Activated CD4-positive, CD25-positive, alpha-beta regulatory T cell treated with anti-CD3 and anti-CD28 coated beads, Interleukin-2, amount 50 U/mL, for 24 hours (primary cell): ENCODE results near the gene DNAJB5.
A peak's percentile ranks its signal among the peaks of the same experiment; 100 is the strongest.
"Not testable (repeated sequence)": the region's sequence is repeated elsewhere in the genome, so short reads cannot be mapped to it uniquely, and the experiment has no call there.

ENCODE experiments used
- ATAC-seq, 2 donors: fragments of 150-1000 bp; cut with Tn5 transposase; one replicate each; pipeline ENCODE4 v1.10.0; 2021; ENCODE audit warnings: mild to moderate bottlenecking in 1 of 2, moderate library complexity in 1 of 2

DNAJB5 gene

DNA sequence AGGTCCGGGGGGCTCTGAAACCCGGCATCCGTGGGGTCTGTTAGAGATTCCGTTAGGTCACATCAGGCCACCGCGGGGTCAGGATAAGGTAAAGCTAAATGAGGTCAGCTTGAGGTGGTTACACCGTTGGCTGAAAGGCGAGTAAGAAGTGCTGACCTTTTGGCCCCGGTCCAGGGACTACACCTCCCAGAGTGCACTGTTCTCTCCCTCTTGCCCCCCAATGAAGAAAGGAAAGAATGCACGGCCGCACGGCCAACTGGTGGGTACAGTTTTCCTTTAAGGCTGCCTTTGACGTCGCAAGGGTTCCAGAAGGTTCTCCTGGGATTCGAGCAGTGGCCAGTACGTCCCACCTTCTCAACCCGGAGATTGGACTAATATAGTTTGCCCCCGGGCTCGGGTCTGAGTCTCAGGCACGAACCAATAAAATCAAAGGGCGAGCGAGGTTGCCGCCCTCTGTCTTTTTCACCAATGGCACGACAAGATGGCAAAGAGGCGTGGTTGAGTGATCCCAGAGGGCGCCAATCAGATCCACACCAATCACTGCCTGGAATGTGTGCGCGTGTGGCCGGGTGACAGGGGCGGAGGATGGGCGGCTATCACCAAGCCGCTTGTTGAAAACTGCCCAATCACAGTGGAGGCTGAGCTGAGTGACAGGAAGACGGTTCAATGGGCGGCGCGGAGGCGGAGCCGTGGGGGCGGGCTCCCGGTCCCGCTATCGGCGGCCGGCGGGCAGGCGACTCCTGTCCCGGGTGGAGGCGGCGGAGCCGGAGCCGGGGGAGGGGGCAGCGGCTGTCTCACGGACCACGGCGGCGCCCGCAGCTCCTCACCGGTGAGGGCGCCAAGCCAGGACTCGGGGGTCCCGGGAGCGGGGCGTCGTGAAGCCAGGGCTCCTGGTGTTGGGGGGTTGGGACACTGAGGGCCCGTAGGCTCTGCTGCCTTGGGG, at the start of gene DNAJB5:
Gene DNAJB5, plus strand, starts transcription at position 743 of the 943 bp plus-strand sequence. CDS start 886 bp downstream, outside the sequence.
- peak; percentile 93 to 95 for ATAC-seq

DNA sequence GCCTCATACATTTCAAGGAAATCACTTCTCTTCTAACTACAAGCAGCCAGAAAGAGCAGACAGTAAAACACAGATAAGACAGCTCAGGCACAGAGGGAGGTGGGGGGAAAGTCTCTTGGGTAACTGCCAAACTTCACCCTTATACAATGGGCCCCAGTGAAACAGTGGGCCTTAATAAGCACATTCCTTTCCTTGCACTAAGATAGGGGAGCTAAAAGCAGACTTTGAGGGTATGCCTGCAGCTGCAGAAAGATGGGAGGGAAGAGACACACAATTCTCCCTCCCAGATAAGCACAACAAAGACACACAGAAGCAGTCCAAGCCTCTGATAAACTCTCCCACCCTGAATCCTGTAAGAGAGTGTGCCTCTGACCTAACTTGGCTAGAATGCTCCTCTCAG, 49.6 kb upstream of the DNAJB5 start:
- ATAC-seq, result not testable (repeated sequence)

DNA sequence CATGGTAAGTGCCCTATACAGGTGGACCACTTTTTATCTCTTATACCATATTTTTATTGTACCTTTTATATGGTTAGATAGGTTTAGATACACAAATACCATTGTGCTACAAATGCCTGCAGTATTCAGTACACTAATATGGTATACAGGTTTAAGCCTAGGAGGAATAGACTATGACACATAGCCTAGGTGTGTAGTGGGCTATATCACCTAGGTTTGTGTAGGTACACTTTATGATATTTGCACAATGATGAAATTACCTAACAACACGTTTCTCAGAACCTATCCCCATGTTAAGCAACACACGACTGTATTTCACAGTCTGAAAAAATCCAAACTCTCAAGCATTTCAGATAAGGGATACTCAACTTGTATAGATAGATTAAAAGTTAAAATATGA, 41.1 kb upstream of the DNAJB5 start:
- ATAC-seq, result no peak

DNA sequence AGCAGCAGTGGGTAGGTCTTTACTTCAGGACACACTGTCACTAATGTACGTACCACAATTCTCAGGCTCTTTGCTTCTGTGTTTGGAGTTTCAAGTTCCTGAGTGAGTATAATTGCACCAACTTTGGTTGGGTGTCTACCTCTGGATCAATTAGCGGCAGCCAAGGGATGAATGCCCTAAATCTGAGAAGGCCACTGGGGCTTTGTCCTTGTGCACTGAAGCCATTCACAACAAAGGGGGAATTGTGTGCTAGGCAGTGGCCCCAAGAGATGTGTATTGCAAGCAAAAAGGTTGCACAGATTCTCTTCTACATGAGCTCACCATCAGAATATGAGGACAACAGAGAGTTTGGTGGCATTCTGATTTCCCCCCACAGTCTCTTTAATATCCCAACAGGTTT, 35.3 kb upstream of the DNAJB5 start:
- no peak for ATAC-seq

DNA sequence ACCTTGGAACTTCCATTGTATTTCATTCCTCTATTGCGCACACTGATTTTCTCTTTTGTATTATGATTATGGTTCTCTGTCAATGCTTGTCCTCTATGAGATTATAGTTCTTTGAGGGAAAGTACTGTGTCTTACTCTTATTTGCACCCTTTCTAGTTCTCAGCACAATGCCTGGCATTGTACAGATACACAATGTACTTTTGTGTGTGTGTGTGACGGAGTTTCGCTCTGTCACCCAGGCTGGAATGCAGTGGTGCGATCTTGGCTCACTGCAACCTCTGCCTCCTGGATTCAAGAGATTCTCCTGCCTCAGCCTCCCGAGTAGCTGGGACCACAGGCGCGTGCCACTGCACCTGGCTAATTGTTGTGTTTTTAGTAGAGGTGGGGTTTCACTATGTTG, 33.5 kb upstream of the DNAJB5 start:
- not testable (repeated sequence) for ATAC-seq

DNA sequence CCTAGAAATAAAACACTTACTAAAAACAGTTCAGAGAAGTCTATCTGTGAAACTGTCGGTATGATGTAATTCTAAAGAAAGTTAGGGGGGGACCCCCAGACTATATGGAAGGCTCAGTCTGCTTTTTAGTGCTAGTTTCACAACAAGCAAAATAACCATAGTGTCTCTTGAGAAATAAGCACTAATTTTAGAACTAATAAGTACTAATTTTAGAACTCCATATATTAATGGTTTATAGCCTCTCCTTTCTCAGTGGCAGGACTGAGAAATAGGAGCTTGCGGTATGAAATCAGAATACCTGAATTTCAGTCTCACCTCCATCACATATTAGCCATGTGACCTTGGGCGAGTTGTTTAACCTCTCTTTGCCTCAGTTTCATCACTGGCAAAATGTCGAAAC, 32.9 kb upstream of the DNAJB5 start:
- peak in 1 of 2 donors; percentile 44 for ATAC-seq

DNA sequence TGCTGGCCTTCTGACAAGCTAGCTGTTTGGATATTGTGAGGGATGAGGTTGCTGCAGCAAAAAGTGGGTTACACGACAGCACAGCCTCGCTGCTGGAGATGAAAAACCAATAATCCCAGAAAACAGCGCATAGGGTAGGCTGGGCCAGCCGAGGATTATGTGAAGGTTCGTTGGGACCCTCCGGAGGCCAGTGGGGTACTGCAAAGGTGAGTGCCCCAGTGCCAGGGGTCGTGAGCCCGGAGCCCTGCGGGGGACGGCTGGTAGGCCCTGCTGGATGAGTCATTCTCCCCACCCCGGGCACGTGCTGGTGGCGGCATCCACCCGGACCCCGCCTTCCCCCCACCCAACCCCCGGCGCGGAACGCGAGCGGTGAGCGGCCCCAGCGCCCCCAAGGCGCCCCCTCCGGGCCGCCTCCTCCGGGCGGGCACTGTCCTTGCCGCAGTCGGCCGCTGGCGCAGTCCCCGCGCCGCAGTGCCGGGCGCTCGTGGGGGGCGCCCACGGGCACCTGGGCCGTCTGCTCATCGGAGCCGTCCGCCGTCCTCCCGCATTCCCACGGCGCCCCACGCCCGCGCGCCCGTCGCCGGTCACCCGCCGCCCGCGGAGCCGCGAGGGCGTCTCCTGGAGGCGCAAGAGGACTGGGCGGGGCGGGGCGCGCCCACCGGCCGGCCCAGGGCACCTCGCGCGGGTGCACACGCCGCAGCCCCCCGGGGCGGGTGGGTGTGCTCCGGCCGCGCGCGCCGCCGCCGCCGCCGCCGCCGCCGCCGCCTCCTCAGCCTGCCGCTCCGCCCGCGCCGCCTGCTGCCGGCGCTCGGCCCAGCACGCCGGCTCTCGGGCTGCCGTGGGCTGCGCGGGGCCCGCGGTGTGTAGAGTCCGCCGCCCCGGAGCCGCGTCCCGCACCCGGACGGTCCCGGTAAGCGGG, 31.8 kb upstream of the DNAJB5 start, which contains the start of gene PHF24:
Gene PHF24, plus strand, starts transcription at position 794 of the 919 bp plus-strand sequence. CDS start 13,014 bp downstream, outside the sequence.
- ATAC-seq, result peak; percentile 64 to 72

DNA sequence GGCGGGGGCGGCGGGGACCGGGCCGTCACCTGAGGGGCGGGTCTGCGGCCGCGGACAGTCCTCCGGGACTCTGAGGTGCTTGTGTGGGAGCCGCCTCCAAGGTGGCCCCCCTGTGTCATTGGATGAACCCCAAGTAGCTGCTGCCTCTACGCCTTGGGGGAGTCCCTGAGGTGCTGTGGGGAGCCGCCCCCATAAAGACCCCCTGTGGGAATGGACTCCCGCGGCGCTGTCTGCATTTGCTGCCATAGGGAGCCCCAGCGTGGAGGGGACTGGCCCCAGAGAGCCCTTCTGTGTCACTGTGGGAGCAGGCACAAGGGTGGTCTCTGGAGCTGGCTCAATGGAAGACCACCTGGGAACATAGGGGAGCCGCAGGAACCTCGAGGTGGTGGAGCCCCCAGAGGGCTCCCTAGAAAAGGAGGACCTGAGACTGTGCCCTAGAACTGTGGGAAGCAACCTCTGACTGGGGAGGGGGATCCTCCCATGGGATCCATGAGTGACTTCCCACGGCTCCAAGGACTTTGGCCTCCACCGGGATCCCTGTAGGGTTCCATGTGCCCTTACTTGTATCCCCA, 31.0 kb upstream of the DNAJB5 start:
- no peak for ATAC-seq

DNA sequence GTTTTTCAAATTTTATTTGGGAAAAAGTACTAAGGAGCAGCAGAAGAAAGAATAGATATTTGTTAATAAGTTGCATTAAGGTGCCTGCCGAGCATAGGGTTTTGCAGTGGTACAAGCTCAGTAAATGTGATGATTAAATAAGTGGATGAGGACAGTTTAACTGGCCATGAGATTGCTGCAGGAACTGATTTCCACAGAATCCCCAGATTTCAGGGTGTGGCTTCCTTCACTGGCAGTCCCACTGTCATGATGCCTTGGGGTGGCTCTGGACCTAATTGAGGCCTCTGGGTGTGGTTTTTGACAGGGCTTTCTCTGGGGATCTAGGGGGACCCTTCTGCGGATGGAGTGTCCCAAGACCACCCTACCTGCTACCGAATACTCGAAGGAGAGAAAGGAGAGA, 30.1 kb upstream of the DNAJB5 start:
- no peak for ATAC-seq

DNA sequence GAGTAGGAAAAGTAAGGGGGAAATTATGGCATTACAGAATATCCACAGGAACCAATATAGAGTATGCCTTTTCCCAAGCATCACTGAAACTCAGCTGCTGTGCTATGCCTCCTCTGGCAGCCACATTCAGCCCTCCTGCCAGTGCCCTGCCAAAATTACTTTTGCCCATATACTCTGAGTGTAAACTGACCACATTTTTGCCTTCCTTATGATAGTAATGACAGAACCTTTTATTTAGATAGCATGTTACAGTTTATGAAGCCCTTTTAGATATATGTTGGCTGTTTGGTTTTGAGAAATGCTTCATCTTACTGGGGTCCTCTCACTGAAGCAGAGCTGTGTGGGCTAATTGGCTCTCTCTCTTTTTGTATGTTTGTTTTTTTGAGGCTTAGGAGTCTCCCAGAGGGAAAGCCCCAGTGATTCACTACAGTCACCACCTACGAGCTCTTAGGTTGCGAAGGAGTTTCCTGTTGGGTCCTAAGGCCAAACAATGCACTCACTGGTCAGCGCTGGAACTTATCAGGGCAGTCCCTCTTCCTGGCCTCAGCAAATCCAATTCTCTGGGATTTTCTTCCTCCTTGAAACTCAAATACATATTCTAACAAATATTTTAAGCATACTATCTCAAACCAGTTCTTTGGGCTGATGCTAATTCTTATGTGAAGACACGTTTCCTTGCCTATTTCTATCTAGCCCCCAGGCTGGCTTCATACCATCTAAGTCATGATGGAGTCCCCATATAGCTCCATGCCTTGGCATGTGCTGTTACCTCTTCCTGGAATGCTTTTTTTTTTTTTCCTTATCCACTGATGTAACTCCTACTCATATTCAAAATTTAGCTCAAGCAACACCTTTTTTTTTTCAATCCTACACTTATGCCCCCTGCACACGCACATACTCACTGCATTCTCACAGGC, 27.7 kb upstream of the DNAJB5 start:
- peak; percentile 26 to 59 for ATAC-seq

DNA sequence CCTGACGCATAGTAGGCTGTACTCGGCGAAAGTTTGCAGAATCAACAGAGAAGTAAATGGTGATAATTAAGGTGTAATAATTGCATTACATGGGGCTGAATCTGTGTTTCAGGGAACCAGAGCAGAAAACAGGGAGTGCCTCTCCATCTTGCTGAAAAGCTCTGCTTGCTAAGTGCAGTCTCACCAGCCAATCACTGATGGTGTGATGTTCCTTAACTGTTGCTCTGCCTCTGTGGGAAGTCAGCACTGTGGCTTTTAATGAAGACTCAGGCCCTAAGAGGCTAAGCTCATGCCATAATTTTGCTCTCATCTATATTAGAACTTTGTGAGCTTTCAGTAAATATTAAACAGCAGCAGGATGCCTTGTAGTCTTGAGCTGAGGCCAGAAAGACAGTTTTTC, 27.0 kb upstream of the DNAJB5 start:
- no peak for ATAC-seq

DNA sequence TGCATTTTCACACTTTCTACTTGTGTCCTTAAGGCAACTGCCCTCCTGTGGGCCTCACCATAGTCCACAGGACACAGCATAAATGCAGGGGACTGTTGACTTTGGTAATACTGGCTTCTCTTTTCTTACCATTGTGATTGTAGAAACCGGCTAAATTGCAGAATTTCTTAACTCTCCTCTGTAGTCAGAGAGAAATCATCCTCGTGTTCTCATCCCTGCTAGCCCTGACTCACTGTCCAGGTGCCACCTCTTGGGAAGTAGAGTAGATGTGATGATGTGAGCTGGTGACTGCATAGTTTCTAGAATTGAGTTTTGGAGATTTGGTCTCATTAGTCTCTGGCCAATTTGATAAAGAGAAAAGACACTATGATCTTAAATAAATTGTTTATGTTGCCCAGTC, 26.0 kb upstream of the DNAJB5 start:
- no peak for ATAC-seq

DNA sequence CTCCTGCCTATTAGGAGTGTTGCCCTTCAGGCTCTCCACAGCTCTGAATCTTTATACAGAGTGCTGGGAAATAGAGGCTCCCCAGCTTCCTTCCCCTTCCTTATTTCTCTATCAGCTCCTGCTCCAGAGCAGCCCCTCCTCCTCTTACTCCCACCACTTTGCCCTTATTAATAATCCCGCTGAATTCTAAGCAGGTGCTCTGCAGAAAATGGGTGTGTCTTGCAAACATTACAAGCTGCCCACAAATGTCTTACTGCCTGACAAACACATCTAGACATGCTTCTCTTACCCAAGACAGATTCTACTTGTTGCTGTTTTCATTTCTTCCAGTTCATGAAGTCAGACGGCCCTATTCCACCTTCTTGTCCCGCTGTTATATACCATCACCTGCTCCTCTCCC, 25.1 kb upstream of the DNAJB5 start:
- ATAC-seq, result no peak

DNA sequence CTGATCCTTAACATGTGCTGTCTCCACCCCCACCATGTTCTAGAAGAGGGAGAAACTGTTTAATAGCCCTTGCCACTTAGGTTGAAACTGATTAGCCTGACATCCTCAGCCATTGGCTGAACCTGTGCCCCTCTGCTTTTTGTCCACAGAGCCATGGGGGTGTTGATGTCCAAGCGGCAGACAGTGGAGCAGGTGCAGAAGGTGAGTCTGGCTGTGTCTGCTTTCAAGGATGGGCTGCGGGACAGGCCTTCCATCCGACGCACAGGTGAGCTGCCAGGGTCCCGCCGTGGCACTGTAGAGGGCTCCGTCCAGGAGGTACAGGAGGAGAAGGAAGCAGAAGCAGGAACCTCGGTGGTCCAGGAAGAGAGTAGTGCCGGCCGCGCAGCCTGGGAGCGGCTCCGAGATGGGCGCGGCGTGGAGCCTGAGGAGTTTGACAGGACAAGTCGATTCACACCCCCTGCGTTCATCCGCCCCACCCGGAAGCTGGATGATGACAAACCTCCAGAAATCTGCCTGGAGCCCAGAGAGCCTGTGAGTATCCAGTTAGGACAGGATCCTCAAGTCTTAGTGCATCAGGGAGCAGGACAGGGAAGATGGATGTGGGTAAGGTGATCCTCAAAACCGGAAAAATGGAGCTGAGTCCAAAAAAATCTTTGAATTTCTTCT, 18.3 kb upstream of the DNAJB5 start:
- no peak for ATAC-seq

DNA sequence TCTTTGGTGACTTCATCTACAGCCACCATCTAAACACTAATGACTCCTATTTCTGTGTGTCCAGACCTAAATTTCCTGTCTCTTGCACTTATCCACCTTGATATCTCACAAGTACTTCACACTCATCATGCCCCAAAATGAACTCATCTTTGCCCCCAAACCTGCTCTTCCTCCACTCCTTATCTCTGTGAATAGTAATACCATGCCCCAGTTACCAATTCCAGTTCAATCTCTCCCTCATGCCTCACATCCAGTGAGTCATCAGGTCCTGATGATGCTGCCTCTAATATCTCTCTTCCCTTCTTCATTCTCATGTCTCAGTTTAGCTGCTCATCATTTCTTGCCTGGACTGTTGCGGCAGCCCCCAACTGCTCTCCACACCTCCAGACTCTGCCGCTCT, 14.9 kb upstream of the DNAJB5 start:
- peak in 1 of 2 donors; percentile 36 for ATAC-seq

DNA sequence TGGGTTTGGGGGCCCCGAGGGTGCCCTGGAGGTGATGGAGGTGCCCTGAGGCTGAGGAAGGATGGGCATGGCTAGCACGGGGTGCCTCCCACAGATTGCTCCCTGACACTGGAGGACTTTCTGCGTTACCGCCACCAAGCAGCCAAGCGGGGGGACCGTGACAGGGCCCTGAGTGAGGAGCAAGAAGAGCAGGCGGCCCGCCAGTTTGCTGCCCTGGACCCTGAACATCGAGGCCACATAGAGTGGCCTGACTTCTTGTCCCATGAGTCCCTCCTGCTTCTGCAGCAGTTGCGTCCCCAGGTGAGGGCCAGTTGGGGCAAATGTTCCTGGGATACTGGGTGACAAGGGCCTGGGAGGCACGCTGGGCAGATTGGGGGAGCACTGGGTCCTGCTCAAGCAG, 13.1 kb upstream of the DNAJB5 start:
- ATAC-seq, result no peak

DNA sequence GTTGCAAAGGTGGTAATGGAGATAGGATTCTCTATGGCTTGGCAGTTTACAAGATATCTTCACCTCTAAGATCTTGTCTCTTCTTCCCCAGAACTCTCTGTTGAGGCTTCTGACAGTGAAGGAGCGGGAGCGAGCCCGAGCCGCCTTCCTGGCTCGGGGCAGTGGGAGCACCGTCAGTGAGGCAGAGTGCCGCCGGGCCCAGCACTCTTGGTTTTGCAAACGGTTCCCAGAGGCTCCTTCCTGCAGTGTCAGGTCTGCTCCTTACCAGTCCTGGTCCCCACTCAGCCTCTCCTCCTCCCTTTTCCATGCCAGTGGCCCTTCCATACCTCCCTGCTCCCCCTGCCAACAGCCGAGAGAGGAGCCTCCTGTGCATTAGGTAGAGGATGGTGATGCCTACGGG, 12.6 kb upstream of the DNAJB5 start:
- no peak for ATAC-seq

DNA sequence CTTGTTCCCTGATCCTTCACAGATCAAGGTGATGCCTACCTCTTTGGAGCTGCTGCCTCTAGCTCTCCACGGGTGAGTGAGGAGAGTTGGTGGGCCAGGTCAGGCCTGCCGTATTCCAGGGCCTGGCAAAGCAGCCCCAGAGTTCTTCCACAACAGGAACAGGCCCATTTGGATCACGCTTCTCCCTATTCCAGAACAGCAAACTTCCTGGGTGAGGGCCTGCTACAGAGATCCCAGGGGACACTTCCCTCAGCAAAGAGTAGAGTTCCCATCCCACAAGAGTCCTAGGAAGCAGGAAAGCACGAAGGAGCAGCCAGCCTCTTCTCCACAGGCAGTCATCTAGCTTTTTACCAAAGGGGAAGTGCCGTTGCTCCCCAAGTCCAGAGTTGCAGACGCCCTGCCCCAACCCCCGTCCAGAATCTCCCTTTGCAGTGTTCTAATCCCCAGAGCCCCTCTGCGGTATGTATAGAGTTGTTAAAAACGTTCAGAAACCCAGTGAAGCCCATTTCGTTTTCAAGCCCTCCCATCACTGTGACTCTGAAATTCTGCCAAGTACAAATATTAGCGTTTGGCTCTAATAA, 9.3 kb upstream of the DNAJB5 start:
- no peak for ATAC-seq

DNA sequence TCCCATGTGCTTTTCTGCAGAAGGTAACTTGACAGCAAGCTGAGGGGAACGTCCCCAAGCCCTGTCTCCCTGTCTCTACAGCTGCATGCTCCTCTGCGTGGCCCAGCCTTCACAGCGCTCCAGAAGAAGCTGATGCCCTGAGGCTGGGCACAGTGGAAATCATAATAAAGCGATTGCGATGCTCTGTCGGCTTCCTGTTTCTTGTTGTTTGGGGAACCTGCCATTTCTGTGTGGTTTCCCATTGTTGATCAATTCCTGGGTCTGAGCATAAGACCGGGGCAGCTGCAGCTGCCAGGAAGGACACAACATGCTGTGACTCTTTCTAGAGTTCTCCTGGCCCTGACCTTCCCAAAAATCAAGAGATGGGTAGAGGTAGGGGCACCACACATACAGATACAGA, 7.2 kb upstream of the DNAJB5 start:
- no peak for ATAC-seq

DNA sequence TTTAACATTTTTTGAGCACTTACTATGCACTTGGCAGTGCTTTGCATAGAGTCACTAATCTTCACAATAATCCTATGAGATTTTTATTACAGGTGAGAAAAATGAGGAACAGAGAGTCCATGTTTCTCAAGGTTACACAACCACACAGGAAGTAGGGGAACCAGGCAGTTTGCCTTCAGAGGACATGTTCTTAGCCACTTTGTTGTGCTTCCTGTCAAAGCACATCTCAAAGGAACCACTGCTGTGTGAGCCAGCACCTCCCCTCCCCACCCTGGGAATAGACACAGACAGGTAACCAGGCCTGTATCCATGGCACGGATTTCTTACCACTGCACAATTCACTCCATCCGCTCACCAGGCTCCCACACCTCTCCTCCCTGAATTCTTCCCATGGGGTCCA, 6.3 kb upstream of the DNAJB5 start:
- ATAC-seq, result no peak

DNA sequence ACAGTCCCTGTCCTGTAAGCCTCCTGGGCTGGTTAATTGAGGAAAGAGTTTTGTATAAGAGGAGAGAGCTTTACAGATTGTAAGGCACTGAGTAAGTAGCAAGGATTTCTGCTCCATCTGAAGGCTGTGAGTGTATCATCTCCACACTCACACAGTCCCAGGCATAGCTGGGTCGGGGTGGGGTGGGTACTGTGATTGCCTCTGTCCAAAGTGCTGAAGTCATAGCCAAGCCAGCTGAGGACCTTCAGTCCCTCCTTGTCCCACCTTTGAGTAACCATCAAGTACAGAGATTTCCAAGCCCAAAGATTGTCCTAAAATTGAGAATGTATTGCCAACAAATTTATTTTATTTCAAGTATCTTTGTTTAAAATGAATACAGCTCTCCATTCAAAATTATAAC, 5.5 kb upstream of the DNAJB5 start:
- ATAC-seq, result no peak
